Measurements from ENCODE around the gene RTL5.
A peak's percentile ranks its signal among the peaks of the same experiment; 100 is the strongest.
"Not testable (repeated sequence)": the region's sequence is repeated elsewhere in the genome, so short reads cannot be mapped to it uniquely, and the experiment has no call there.

Gene RTL5

DNA sequence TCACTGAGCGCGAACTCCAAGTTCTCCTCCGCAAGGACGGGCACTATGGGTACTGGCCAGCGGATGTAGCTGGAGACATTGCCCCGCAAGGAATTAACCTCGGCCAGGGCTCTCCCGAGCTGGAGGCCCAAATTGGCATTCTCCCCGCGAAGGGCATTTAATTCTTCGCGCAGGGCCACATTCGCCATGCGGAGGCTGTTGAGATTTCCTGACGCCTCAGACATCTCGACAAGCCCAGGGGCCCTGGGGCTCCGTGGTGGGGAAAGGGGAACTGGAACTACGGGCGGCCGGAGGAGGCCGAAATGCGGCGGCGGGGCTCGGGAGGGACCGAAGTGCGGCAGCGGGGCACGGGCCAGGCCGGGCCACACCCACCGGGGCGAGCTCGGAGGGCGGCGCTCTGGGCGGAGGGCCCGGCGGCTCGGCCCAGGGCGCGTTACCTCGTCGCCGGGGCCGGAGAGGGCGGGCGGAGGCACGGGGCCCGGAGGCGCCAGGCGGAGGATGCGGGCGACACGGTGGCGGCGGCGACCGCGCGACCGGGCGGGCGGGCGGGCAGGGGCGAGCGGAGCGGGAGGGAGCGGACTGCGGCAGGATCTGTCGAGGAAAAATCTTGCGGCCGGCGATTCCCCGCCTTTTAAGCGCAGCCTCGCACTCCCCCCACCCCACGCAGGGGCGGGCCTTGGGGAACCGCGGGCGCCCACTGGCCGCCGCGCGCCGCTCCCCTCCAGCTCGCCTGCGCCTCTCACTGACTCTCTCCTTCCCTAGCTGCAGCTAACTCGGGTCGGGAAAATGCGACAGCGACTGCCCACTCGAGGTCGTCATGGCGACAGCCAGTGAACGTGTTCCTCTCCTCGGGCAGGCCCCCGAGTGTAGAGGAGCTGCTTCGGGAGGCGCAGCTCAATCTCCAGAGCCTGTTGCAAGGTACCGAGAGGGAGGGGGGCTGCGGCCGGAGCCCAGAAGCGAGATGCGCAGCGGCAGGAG is at the start of gene RTL5:
Gene RTL5 (minus strand): TSS at position 599 of the 978 bp plus-strand sequence.
- Mint-ChIP-seq H3K27me3 (no peaks in the 10 kb centered on the region), H3K27ac (ENCODE audit: low read depth) (peak within 1 kb of the TSS; percentile 89)
- DNase-seq (ENCODE audit: low spot score in 2 of 2), result peak; percentile 17 to 31

DNA sequence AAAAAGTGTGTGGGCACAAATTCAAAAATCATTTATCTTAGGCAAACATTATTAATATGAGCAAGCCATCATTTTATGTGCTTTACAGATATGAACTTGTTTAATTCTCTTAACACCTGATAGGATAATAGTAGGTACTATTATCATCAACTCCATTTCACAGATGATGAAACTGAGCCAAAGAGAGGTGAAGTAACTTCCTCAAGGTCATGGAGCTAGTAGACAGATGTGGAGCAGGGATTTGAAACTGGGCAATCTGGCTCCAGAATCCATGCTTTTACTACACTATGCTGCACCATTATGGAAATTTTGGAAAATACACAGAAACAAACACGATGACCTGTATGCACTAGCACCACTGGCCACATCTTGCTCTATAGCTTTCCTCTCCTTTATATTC is 48.8 kb upstream of the RTL5 start:
- no peak for ATAC-seq (replicated peaks; ENCODE audit: extremely low read depth, poor library complexity, severe bottlenecking)
- H3K4me1 Mint-ChIP-seq, result peaks cover 6% of the 10 kb centered on the region
- H3K4me3 Mint-ChIP-seq, result no peak overlapping the region
- DNase-seq (ENCODE audit: low spot score in 2 of 2), result no peak
- H3K9me3 Mint-ChIP-seq, result no peaks in the 10 kb centered on the region
- H3K36me3 Mint-ChIP-seq (ENCODE audit: insufficient read depth), result no peaks in the 10 kb centered on the region
- H3K27ac Mint-ChIP-seq (ENCODE audit: low read depth), result no peak overlapping the region
- no peaks in the 10 kb centered on the region for H3K27me3 Mint-ChIP-seq

More for the DNA sequence above, at the start of gene RTL5:
- Mint-ChIP-seq H3K4me3 (peak within 1 kb of the TSS; percentile 76), H3K9me3 (no peaks in the 10 kb centered on the region), H3K36me3 (ENCODE audit: insufficient read depth) (peaks cover 5% of the 10 kb centered on the region), H3K4me1 (peaks cover 14% of the 10 kb centered on the region)
- peak; percentile 54 for ATAC-seq (replicated peaks; ENCODE audit: extremely low read depth, poor library complexity, severe bottlenecking)

DNA sequence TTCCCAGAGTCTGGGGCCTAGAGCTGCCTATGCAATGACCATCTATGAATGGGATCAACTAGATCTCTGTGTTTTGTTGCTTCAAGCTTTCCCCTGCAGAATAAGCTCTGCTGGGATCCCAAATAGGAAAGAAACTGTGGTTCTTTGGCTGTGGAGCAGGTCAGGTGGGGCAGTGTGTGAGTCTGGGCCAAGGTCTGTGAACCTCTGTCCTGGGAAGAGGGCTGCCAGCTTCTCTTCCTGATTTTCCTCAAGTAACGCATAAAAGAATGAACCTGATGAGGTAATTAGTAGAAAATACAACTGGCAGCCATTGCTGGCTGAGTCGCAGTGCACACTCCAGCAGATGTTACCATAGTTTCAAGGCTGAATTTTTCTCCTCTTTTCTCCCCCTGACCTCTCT is 45.3 kb upstream of the RTL5 start:
- Mint-ChIP-seq H3K4me3 (no peak overlapping the region), H3K9me3 (no peaks in the 10 kb centered on the region), H3K4me1 (no peaks in the 10 kb centered on the region), H3K36me3 (ENCODE audit: insufficient read depth) (no peaks in the 10 kb centered on the region), H3K27ac (ENCODE audit: low read depth) (no peak overlapping the region), H3K27me3 (no peaks in the 10 kb centered on the region)
- ATAC-seq (replicated peaks; ENCODE audit: extremely low read depth, poor library complexity, severe bottlenecking) (no peak), DNase-seq (ENCODE audit: low spot score in 2 of 2) (no peak)

DNA sequence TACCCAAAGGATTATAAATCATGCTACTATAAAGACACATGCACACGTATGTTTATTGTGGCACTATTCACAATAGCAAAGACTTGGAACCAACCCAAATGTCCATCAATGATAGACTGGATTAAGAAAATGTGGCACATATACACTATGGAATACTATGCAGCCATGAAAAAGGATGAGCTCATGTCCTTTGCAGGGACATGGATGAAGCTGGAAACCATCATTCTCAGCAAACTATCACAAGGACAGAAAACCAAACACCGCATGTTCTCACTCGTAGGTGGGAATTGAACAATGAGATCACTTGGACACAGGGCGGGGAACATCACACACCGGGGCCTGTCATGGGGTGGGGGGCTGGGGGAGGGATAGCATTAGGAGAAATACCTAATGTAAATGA is 44.6 kb upstream of the RTL5 start:
- ATAC-seq (replicated peaks; ENCODE audit: extremely low read depth, poor library complexity, severe bottlenecking); H3K36me3 Mint-ChIP-seq (ENCODE audit: insufficient read depth); H3K27me3 Mint-ChIP-seq; H3K4me1 Mint-ChIP-seq; DNase-seq (ENCODE audit: low spot score in 2 of 2); H3K4me3 Mint-ChIP-seq; H3K9me3 Mint-ChIP-seq; H3K27ac Mint-ChIP-seq (ENCODE audit: low read depth): not testable (repeated sequence)

DNA sequence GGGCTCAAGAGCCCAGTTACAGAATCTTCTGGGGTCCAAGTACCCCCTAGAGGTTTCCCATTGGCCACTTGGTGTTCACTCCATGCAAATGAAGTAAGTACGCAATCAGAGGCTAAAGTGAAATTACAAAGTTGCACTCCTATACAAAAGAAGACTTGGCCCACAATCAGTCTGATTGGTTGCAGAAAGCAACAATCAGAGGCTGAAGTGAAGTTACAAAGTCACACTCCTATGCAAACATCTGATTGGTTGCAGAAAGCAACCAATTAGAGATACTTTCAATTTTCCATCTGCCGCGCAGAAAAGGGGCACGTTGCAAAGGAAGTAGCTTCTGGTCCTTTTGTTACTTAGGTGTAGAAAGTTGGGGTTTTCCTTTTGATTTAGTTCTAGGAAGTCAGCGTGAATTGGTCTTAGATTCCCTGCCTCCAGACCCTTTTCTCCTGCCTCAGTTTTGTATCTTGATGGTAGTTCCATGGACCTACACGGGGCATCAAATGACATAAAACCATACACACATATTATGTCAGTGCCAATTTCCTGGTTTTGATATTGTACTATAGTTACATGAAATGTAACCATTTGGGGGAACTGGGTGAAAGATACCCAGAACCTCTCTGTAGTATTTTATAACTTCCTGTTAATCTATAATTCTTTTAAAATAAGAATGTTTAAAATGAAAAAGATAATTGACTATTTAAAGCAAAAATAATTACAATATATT is 37.5 kb upstream of the RTL5 start:
- Mint-ChIP-seq H3K36me3 (ENCODE audit: insufficient read depth) (peaks cover 4% of the 10 kb centered on the region), H3K4me3 (peak overlapping the region; percentile 31), H3K9me3 (no peaks in the 10 kb centered on the region), H3K27ac (ENCODE audit: low read depth) (peak overlapping the region; percentile 76), H3K4me1 (no peaks in the 10 kb centered on the region), H3K27me3 (no peaks in the 10 kb centered on the region)
- peak in 1 of 2 donors; percentile 23 for DNase-seq (ENCODE audit: low spot score in 2 of 2)
- peak; percentile 92 for ATAC-seq (replicated peaks; ENCODE audit: extremely low read depth, poor library complexity, severe bottlenecking)

DNA sequence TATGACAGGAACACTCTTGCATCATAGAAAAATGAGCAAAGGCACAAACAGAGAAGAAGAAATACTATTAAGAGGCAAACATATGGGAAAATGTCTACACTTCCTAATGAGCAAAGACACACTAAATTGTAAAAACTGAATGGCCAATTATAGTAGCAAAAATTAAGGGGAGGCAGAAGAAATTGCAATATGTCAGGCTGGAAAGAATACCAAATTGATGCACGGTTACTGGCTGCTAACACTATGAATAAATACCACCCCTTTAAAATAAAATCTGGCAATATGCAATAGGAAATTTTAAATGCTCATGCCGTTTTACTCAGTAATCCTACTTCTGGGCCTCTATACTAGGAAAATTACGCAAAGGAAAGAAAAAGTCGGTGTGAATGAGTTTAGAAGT is 33.8 kb upstream of the RTL5 start:
- no peaks in the 10 kb centered on the region for H3K9me3 Mint-ChIP-seq
- H3K27me3 Mint-ChIP-seq, result no peaks in the 10 kb centered on the region
- no peak overlapping the region for H3K4me3 Mint-ChIP-seq
- H3K27ac Mint-ChIP-seq (ENCODE audit: low read depth), result no peak overlapping the region
- no peak for ATAC-seq (replicated peaks; ENCODE audit: extremely low read depth, poor library complexity, severe bottlenecking)
- no peaks in the 10 kb centered on the region for H3K4me1 Mint-ChIP-seq
- peaks cover 4% of the 10 kb centered on the region for H3K36me3 Mint-ChIP-seq (ENCODE audit: insufficient read depth)
- DNase-seq (ENCODE audit: low spot score in 2 of 2), result no peak

DNA sequence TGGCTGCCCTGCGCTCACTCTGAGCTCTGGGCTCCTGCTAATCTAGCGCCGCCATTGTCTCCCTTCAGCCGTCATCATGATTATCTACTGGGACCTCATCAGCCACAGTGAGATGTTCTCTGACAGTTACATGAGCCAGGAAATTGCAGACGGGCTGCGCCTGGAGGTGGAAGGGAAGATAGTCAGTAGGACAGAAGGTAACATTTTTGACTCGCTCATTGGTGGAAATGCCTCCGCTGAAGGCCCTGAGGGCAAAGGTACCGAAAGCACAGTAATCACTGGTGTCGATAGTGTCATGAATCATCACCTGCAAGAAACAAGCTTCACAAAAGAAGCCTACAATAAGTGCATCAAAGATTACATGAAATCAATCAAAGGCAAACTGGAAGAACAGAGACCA is 28.1 kb upstream of the RTL5 start:
- ATAC-seq (replicated peaks; ENCODE audit: extremely low read depth, poor library complexity, severe bottlenecking), result no peak
- H3K27ac Mint-ChIP-seq (ENCODE audit: low read depth), result no peak overlapping the region

DNA sequence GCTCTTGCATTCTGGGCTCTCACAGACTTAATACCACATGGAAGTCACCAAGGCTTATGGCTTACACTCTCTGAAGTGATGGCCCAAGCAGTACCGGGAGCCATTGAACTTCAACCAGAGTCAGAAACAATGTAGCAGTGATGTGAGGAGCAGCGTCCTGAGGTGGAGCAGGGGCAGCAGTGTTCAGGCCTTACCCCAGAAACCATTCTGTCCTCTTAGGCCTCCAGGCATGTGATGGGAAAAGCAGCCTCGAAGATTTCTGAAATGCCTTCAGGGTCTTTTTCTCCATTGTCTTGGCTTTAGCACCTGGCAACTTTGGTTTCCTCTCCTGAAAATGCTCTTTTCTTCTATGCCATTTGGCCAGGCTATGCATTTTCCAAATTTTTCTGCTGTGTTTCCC is 27.1 kb upstream of the RTL5 start:
- Mint-ChIP-seq H3K4me1 (no peaks in the 10 kb centered on the region), H3K9me3 (no peaks in the 10 kb centered on the region), H3K4me3 (no peak overlapping the region), H3K36me3 (ENCODE audit: insufficient read depth) (no peaks in the 10 kb centered on the region), H3K27ac (ENCODE audit: low read depth) (no peak overlapping the region), H3K27me3 (peaks cover 10% of the 10 kb centered on the region)
- no peak for ATAC-seq (replicated peaks; ENCODE audit: extremely low read depth, poor library complexity, severe bottlenecking)
- no peak for DNase-seq (ENCODE audit: low spot score in 2 of 2)

More for the DNA sequence above, 28.1 kb upstream of the RTL5 start:
- H3K9me3 Mint-ChIP-seq, result no peaks in the 10 kb centered on the region
- no peaks in the 10 kb centered on the region for H3K4me1 Mint-ChIP-seq
- H3K27me3 Mint-ChIP-seq, result peaks cover 10% of the 10 kb centered on the region
- no peaks in the 10 kb centered on the region for H3K36me3 Mint-ChIP-seq (ENCODE audit: insufficient read depth)
- no peak overlapping the region for H3K4me3 Mint-ChIP-seq
- no peak for DNase-seq (ENCODE audit: low spot score in 2 of 2)

DNA sequence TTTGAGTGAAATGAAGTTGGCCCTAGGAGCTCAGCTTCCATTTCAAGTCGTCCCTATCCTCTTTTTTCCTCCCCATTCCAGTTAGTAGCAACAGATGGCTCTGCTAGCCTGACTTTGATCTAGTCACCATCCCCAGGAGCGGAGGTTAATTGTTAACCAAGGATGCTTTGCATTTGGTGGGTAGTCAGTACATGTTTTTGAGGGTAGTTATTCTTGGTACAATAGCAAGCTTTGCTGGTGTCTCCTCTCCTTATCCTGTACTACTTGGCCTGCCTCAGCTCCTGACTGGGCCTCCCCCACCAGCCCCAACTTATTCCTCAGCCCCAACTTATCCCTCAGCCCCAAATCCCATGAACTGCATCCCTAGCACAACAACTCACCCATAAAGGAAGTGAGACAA is 14.8 kb upstream of the RTL5 start:
- DNase-seq (ENCODE audit: low spot score in 2 of 2) (no peak), ATAC-seq (replicated peaks; ENCODE audit: extremely low read depth, poor library complexity, severe bottlenecking) (no peak)
- Mint-ChIP-seq H3K27ac (ENCODE audit: low read depth) (no peak overlapping the region), H3K4me3 (no peak overlapping the region), H3K27me3 (no peaks in the 10 kb centered on the region), H3K4me1 (peaks cover 7% of the 10 kb centered on the region), H3K9me3 (no peaks in the 10 kb centered on the region), H3K36me3 (ENCODE audit: insufficient read depth) (peaks cover 1% of the 10 kb centered on the region)

DNA sequence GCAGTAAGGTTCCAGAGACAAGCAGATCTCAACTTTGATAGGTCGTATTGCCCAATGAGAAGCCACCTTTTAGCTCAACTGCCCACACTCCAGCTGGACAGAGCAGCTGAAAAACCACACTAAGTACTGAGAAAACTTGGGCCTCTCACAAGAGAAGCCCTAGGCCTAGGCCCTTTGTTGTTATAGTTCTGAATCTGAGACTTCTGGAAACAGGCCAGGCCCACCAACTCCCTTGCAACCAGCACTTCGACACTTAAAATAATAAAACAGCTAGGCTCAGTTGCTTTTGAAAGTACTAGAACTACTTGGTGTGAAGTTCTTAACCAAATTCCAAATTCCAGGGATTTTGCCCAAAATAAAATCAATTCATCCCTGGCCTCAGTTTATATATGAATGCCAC is 13.5 kb upstream of the RTL5 start:
- Mint-ChIP-seq H3K4me3 (no peak overlapping the region), H3K9me3 (no peaks in the 10 kb centered on the region), H3K27ac (ENCODE audit: low read depth) (no peak overlapping the region), H3K36me3 (ENCODE audit: insufficient read depth) (peaks cover 1% of the 10 kb centered on the region), H3K27me3 (no peaks in the 10 kb centered on the region), H3K4me1 (peaks cover 12% of the 10 kb centered on the region)
- DNase-seq (ENCODE audit: low spot score in 2 of 2) (no peak), ATAC-seq (replicated peaks; ENCODE audit: extremely low read depth, poor library complexity, severe bottlenecking) (no peak)

DNA sequence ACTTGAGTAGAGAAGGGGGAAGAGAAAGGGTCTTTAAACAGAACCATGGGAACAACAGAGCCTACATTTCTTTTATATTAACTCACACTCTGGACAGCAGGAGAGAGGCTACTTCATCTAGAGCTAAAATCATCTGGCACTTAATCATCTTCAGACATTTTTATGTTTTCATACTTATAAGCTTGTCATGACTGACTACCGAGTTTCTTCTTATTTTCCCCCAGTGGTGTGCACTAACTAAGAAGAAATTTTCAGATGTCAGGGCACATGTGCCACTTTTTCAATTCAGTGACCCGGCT is 11.8 kb upstream of the RTL5 start:
- DNase-seq (ENCODE audit: low spot score in 2 of 2) (no peak), ATAC-seq (replicated peaks; ENCODE audit: extremely low read depth, poor library complexity, severe bottlenecking) (no peak)
- Mint-ChIP-seq H3K27ac (ENCODE audit: low read depth) (no peak overlapping the region), H3K9me3 (no peaks in the 10 kb centered on the region), H3K27me3 (no peaks in the 10 kb centered on the region), H3K36me3 (ENCODE audit: insufficient read depth) (peaks cover 3% of the 10 kb centered on the region), H3K4me3 (no peak overlapping the region), H3K4me1 (peaks cover 12% of the 10 kb centered on the region)

DNA sequence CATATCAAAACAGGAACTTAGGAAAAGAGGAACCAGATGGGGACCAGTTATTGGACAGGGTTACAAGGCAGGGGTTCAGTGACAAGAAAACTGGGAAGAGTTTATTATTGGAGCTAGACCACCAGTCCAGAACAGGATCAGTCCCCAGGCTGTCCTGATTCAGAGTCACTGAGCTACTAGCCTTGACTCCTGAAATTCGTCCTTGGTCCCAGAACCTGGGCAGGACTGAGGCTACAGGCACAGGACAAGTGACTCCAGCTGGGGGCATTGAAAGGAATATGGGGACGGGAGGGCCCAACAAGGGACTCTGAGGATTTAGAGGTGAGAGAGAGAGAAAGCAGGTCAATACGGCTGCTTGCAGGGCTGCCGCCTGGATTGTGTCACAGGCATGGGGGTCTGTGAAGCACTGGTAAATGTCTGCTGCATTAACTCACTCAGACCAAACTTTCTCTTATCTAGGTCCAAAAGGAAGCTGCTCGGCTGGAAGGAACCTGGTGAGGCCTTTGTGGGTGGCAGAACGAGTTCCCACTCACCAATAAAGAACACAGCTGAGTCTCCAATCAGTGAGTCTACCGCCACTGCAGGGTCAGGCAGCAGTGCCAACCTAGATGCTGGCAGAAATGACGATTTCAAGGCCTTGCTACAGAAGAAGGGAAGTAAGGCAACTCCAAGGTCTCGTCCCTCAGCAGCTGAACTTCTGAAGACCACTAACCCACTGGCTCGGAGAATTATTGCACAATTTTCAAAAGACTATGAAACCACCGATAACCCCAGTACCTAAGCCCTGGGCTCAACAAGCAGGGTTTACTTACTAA is 11.3 kb upstream of the RTL5 start:
- Mint-ChIP-seq H3K27me3 (no peaks in the 10 kb centered on the region), H3K4me3 (no peak overlapping the region), H3K9me3 (no peaks in the 10 kb centered on the region), H3K4me1 (peaks cover 12% of the 10 kb centered on the region), H3K27ac (ENCODE audit: low read depth) (peak overlapping the region; percentile 67), H3K36me3 (ENCODE audit: insufficient read depth) (peaks cover 3% of the 10 kb centered on the region)
- no peak for ATAC-seq (replicated peaks; ENCODE audit: extremely low read depth, poor library complexity, severe bottlenecking)
- no peak for DNase-seq (ENCODE audit: low spot score in 2 of 2)
